DMS153 treated with DMSO at 0.1 percent for 48 hours (cell line): ENCODE results near the gene GALNT10.
"Not testable (repeated sequence)": the region's sequence is repeated elsewhere in the genome, so short reads cannot be mapped to it uniquely, and the experiment has no call there.

ENCODE experiments used
- DNase-seq: peaks from one replicate; lab custom pipeline; 2025; ENCODE audit not compliant: unreplicated experiment; lab: John Stamatoyannopoulos, UW

GALNT10 gene

DNA sequence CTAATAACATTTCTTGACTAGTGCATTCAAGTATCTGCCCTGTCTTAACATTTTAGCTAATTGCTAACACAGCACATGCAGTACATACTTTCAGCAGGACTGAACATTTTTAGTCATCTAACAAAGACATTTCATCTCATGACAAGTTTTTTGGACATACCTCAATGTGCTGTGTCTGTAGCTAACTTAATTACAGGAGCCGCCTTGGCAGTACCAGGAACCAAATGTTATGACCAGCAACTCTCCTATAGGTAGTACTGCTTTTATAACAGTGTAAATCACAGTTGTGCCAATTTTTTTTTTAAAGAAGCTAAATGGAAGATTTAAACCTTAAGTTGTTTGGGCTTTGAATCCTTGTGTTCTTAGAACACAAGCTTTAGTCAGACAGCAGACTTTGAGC lies 155.9 kb downstream of the GALNT10 start:
- no peak for DNase-seq

DNA sequence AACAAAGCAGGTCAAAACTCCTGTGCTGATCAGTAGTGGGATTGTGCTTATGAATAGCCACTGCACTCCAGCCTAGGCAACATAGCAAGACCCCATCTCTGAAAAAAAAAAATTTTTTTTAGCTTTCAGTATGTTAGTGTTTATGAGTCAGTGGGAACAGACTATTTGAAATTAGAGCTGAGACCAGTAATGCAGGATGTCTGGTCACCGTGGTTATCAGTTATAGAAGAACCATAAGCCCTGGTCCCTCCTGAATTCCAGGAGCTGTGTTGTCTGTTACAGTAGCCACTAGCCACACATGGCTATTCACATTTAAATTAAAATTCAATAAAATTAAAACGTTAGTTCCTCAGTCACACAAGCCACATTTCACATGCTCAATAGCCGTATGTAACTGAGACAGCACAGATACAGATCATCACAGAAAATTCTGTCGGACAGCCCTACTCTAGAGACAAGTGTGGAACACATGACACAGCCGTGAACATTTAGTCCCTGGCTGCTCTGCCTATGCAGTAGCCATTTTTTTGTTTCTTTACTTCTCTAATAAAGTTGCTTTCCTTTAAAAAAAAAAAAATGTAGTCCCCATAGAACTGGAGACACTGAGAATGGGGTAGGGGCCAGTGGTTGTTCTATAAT lies 159.2 kb downstream of the GALNT10 start:
- no peak for DNase-seq

DNA sequence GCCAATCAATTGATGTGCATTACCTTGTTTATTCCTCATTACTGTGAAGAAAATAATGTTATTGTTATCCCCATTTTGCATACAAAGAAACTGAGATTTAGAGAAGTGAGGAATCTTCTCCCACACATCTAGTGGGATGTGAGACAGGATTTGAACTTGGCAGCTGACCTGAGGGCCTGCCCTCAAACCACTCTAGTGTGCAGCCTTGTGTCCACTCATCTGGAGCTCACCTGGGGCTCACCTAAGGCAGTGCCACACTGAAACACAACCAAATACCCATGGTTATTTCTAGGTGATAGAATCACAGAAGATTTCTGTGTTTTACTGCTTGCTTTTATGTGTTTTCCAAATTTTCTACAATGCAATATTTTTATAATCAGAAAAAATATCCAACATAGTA lies 160.6 kb downstream of the GALNT10 start:
- no peak for DNase-seq

DNA sequence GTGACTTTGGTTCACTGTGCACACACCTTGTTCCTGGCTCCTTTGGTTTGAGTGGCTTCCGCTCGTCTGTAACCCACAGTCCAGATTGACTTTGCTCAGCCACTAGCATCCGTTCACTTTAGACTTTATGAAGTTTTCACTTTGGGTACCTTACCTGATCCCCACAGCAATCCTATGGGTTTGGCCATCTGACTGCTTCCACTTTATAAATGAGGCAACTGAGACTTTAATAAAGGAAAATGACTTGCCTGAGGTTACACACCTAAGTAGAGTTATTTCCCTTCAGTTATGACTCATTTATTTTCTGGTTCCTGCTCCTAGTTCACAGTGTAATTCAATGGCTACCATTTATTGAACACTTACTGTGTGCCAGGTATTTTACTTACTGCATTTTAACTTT lies 161.0 kb downstream of the GALNT10 start:
- DNase-seq, result no peak

DNA sequence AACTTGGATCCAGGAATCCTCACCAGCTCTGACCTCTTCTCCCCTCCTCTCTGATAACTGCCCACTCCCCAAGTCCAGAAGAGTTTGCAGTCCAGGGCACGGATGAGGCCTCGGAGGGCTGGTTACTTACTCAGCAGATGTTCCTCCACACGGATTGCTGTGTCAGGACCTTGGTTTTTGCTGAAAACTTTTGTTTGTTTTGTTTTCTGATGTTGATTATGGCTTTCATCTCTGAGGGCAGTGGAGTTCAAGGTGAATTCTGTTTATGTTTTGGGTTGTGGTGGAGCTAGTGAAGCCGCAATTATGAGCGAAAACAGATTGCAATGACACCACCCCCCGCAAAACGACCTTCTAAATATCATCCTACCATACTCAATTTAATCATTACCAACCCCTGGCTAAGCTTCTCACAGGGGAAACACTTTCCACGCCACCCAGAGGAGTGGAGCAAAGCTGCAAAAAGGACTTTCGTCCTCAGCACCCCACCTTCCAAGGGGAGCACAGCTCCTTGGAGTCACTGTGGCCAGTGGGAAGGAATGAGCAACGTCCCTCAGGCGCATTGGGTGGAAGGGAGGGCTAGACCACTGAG lies 162.5 kb downstream of the GALNT10 start:
- no peak for DNase-seq

DNA sequence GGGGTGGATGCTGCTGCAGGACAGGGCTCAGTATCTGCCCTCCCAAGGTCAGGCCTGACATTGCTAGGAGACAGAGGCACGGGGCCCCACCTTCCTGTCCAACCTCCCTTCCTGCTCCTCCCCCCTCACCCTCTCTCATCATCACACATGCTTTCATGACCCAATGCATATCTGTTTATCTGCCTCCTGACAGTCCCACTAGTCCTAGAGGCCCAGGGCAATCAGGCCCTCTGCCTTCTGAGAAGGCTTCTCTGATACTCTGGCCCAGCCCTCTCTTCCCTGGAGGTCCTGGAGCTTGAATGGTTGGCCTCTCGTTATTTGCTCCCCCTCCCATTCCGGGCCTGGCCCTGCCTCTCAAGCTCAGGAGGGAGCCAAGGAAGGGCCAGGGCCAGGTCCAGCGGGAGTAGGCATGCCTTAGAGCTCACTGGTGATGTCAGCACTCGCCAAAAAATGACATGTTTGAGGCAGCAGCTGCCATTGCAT lies 164.6 kb downstream of the GALNT10 start:
- no peak for DNase-seq

DNA sequence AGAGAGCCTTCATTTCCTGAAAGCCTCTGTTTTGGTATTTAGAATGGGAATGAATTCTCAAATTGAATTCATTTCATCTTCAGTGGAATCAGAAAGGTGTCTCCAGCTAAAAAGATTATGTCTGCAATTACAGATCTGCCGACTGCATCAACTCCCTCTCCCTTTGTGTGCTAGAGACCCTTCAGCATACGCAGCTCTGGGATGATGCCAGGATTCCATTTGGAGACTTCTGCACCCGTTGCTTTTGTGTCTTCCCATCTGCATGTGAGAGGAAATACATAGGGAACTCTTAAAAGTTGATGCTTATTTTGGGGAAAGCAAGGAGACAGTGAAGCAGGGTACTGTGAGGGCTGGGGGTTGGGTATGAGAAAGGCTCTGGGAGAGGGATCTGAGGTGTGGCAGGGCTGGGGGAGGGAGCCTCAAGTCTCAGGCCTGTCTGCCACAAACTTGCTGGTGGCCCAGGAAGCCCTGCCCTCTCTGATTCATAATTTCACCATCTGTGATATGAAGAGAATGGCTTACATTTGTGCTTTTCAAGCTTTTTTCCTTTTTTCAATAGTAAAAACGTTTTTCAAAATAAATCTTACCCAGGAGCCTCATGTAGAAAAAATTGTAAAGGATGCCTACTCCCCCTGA lies 165.6 kb downstream of the GALNT10 start:
- no peak for DNase-seq

DNA sequence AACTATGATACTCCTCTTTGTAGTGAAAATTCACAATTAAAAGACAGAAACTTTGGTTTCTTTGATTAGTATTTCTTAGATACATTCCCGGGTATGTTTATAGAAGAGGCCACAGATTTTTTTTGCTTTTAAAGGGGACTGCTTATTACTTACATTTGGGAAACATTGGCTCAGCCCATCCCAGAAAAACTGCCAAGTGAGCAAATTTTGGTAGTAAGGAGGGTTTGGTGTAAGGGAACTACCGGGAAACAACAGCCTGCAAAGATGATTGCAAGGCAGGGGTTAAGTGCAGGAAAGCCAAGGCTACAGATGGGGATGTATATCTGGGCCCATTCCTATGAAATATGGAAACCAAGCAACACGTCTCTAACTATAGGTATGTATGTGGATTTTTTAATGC lies 166.4 kb downstream of the GALNT10 start:
- no peak for DNase-seq

DNA sequence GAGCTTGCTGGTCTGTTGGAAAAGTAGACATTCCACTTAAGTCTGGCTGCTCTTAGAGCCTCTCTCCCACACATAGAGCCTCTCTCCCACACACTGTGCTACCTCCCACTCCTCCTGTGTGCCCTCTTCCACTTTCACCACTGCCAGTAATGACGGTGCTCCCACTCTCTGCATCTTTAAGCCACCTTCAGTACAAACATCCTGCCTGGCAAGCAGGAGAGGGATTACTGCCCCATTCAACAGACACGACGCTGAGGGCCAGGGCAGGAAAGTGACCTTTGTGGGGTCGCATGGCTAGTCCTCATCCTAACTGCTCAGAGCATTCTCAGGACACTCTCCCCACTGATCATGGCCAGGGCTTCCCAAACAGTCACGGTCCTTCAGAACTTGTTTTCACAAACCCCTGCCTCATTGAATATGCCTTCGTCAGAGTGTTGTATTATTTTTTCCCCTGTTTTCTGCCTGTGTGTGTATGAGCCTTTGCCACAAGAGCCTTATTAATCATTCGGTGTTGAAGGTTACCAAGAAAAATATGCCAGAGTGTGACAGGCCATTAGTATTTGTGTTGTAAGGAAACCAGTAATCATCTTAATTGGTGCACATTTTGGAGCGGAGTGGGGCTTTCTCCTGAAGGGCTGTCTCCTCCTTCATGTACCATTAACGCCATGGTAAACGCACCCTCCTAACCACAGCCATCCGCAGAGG lies 168.1 kb downstream of the GALNT10 start:
- DNase-seq, result no peak

DNA sequence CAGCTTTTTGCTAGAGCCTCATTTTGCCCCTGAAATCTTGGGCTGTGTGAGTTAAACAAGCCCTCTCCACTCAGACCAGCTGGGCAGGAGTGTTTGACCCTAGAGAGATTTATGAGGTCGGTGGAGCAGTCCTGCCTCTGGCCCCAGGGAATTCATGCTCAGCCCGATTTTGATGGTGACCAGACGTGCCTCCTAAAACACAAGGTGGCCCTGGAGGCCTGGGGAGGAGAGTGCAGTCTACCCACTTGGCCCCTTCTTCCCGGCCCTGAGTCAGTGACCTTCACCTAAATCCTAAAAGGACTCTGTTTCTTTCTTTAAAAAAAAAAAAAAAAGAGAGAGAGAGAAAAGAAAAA lies 168.7 kb downstream of the GALNT10 start:
- DNase-seq, result no peak

DNA sequence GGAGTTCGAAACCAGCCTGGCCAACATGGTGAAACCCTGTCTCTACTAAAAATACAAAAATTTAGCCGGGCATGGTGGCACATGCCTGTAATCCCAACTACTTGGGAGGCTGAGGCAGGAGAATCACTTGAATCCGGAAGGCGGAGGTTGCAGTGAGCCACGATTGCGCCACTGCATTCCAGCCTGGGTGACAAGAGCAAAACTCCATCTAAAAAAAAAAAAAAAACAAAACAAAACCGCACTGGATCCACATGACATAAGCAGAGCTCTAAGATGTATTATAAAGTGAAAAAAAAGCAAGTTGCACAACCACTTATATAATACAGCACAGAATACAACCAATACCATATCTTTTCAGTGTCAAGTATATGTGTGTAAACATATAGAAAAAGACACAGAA lies 169.7 kb downstream of the GALNT10 start:
- DNase-seq, result not testable (repeated sequence)

DNA sequence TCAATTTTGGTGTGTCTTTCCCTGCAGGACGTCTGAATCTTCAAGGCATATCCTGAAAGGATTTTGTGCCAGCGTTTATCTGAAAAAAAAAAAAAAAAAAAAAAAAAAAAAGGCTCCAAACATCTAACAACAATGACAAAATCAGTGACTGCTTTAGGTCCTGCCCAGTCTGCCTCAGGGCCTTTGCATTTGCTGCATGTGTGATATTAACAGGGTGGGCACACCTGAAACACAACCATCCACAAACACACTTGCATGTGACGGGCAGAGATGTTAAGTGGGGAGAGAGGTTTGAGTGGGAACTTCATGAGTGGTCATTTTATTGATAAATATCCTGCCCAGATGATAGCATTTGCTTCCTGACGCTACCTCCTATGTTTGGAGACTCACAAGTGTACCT lies 172.9 kb downstream of the GALNT10 start:
- no peak for DNase-seq

DNA sequence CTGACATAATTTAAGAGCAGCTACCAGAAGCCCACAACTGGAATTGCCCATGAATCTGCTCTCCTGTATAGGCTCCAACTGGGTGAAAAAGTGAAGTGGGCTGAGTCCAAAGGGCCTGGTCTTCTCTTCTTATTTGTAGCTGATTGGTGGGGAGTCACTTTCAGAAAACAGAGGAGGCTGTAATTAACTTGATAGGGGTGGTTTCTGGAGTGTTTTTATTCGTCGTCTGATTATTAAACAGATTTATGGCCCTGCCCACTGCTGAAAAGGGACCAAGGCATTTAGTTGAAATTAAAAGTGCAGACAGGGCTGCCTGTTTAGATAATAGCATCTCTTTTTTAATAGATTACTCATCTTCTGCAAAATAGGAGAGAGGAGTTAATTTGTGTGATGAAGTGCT lies 174.2 kb downstream of the GALNT10 start:
- no peak for DNase-seq

DNA sequence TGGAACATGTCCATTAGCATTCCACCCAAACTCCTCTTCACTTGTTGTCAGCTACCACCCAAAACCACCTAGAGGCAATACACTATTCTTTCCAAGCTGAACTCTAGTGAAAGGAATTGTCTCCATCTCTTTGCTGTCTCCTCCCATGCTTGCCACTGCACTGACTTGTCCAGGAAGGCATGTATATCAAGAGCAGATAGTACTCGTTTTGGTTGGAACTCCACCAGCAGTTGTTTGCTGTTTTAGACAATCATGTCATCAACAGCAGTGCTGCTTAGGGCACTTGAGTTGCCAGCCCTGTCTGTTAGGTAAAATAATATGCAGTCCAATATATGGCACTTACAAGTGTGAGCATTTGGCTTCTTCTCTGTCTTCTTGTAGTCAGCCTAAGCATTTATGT lies 175.3 kb downstream of the GALNT10 start:
- no peak for DNase-seq

DNA sequence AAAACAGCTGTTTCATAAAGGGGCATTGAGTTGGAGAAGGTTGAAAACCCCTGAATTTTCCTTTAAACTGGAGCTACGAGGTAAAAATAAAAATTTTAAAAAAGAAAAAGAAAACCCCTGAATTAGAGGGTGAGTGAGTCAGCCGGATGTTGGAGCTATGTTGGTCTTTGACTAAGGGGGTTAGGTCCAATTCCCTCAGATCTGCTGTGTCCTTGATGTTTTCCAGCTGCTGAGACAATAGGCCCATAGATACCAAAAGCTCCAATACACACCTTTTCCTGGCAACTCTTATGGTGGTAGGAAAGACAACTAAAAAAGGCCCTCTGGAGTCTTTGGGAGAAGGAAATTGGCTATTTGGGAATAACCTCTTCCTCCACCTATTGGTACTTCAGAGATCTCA lies 175.8 kb downstream of the GALNT10 start:
- DNase-seq, result no peak

DNA sequence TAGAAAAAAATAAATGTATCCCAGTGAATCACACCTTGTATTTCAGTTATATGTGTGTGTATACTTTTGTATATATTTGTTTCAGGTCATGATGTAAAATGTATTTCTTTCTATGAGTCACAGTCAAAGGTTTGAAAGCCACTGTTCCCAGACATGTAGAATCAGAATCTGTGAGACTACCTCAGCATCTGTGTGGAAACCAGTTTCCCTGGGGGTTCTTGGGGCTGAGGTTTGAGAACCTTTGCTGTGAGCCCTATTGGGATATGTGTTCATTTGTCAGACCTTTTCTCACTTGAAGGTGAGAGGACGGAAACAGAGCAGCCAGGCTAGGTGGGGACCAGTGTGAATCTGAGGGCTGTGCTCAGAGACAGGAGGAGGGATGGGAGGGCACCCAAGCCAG lies 176.6 kb downstream of the GALNT10 start:
- no peak for DNase-seq

DNA sequence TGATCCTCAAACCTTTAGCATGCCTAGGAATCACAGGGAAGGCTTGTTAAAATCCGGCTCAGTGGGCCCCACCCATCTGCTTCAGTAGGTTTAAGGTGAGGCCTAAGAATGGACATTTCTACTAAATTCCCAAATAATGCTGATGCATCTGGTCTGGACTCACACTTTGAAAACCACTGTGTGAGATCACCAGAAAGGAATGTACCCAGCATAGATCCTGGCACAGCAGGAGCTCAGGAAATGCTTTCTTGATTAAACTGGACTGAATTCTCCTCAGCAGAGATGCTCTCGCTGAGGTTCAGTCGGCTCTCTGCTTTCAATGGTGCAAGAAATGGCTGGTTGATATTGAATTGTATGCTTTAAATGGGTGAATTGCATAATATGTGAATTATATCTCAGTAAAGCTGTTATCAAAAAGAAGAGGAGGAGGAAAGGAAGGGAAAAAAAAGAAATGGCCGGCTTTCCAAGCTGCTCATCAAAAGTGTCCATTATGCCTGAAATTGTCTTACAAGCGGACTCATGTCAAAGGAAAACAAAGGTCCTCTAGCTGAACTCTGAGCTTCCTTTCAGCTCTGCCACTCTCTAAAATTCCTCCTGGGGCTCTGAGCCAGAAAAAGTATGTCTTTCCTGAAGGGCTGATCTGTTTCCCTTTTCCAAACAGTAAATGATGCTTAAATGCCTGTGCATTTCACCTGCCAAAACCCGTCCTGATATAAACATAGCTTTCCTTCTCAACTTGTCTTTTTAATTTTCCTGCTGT lies 177.7 kb downstream of the GALNT10 start:
- no peak for DNase-seq

DNA sequence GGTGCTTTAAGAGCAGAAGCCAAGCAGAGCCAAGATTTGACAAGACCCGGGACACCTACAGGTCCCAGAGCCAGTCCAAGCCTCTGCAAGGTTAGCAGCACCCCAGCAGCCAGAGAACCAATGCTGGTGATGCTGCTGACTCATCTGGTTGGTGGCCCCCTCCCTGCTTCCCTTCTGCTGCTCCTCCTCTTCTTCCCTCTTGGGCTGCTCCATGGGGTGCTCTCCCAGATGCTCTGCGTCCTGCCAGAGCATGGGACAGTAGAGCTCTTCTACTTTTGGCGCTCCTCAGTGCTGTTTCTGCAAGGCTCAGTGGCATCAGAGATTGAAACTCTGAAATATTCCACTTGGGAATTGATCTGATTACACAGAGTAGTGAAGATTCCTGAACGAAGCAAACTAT lies 179.1 kb downstream of the GALNT10 start:
- DNase-seq, result no peak

DNA sequence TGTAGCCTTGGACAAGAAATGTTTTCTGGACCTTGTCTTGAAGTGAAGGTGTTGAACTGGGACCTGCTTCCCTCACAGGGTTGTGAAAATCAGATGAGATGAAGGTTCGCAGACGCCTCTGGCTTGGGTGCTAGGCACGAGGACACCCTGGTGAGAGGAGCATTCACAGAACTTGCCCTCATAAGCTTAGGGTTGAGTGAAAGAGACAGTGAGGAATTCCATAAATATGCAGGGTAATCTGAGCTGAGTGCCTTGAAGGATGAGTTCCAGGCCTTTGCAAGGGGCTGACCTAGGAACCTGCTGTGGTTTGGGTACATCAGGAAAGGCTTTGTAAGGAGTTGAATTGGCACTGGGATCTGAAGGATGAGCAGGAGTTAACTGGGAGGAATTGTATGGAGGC lies 179.6 kb downstream of the GALNT10 start:
- no peak for DNase-seq

DNA sequence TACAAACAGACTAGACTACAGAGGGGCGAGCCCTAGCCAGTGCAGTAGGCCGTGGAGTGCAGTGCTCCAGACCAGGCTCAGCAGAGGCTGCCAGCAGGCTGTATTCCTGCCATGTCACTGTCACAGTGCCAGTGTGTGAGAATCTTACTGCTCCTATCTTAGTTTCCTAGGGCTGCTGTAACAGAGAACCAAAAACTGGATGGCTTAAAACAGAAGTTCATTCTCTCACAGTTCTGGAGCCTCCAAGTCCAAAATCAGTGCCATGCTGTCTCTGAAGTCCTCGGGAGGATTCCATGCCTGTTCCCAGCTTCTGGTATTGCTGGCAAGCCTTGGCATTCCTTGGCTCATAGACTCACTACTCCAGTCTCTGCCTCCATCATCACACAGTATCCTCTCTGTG lies 180.3 kb downstream of the GALNT10 start:
- no peak for DNase-seq

DNA sequence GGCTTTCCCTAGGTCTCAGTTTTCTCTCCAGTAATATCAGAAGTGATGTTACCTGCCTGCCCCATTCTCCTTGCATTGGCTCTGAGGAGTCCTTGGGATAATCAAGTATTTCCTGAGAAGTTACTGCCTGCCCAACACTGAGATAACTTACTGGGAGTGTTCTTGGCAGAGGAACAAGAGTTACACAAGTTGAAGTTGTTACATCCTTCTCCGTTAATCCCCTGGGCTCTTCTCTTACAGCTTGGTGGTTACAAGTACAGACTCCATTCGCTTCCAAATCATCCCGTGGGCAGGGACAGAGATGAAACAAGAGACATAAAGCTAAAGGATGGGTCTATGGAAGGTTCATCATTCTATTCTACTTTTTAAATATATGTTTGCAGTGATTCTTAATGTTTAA lies 181.2 kb downstream of the GALNT10 start:
- DNase-seq, result no peak
